ENCODE data around the gene ATP2B3. TPM values are rescaled to one million over a fixed set of nuclear protein-coding genes. Genes with fewer than 3 reads are reported as not detected.

Gene ATP2B3
- total and polyA plus RNA-seq, 9 of the 15 experiments (the other 6 are each of a cell fraction or from before 2014, with no cell fraction given), result 0.04 TPM; not detected in 8

DNA sequence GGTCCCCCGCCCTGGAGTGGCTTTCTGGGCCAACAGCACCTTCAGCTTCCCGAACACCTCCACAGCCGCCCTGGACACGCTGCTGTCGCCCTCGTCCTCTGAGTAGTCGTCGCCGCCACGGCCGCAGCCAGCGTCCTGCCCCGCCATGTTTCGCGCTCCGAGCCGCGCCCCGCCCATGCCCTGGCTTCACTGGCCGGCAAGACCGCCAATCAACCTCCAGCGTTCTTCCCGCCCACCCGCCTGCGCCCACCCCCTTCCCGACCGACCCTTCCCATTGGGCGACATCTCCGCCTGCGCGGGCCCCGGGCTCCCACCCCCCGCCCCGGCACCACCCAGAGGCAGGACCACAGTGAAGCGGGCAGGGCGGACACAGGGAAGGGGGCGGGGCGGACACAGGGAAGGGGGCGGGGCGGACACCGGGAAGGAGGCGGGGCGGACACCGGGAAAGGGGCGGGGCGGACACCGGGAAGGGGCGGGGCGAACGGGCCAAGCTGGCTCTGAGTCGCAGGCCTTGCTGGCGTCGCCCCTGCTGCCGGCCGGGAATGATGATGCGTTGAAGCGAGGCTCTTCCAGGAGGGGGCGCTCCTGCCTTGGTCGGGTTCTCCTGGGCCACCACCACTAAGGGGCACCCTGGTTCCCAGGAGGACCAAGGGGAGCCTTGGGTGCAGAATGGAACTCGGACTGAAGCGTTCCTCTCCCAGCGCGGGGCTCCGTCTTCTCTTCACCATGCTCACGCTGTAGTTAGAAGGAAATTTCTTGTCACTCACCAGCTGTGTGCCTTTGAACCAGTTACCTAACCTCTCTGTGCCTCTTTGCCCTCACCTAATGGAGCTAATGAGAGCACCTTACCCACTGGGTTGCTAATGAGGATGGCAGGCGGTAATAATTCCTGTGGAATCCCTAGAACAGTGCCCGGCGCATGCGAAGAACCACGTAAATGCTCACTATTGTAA lies 46.8 kb upstream of the ATP2B3 start, which contains the start of gene HAUS7 (continued):
- TF ChIP-seq SAP30 (IDR thresholded peaks at IDR 0.05; ENCODE audit: borderline replicate concordance, insufficient read depth, low read depth, low read length, poor library complexity, severe bottlenecking), result no peak

DNA sequence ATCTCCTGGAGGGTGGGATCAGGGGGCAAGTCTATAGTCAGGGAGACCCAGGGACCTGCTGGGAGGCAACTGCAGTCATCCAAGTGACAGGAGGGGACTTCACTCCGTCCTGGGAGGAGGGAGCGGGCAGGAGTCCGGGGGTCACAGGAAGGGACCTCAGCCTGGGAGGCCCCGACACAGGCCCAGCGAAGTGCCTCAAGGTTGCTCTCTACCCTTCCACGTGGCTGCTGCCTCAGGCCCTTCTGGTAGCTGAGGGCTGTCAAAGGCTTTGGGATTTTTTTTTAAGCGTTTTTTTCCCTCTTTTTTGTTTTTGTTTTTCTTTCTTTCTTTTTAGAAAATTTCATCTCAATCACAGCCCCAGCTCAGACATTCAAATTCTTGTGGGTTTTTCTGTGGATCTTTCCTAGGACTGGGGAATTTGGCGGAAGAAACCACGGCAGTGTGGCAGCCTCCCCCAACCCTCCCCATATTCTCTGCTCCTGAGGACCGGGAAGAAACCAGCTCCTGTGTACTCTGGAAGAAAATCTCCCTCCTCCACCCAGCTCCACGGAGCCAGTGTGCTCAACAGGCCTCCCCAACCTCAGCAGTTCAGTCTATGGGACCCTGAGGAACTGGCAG lies 45.7 kb upstream of the ATP2B3 start:
- H3K9me1 ChIP-seq (ENCODE audit: control insufficient read depth, insufficient read depth, low read length), result no peaks in the 10 kb centered on the region
- ChIA-PET POLR2A (no interaction called here), CTCF (ENCODE audit: low intra/inter-chr PET ratio) (interaction anchor here (0.9 to 1.7 kb wide), 2 partner anchors 35 to 513 kb away, joined by 6 to 9 read pairs; no protein-coding TSS in a partner anchor)
- no peak for DNase-seq (ENCODE audit: extremely low read depth in 1 of 4, low spot score in 3 of 4)
- H4K20me1 ChIP-seq (replicated peaks; ENCODE audit: control insufficient read depth, insufficient read depth, low read length), result no peaks in the 10 kb centered on the region
- H2AFZ ChIP-seq (ENCODE audit: low read depth, low read length), result 0 out of 2 replicates have a peak overlapping the region, but pooled peaks have one; percentile 72
- WGBS (ENCODE audit: insufficient coverage, low coverage, missing lambda C conversion rate), result 29% methylated on average over 6 of the region's 11 CpGs
- no peak overlapping the region for H3K4me3 ChIP-seq
- no peak for FAIRE-seq
- intact Hi-C loops (cut with micrococcal nuclease) (loop anchor here (5.0 kb wide), 1 partner anchor 36 kb away; no protein-coding TSS in a partner anchor), in situ Hi-C loops (cut with MboI) (no loop called here)
- no peak overlapping the region for H3K27ac ChIP-seq (ENCODE audit: extremely low read depth, low read depth, low read length)
- H3K27me3 ChIP-seq (ENCODE audit: control insufficient read depth in 2 of 2, insufficient read depth in 2 of 2, low read length in 2 of 2), result no peaks in the 10 kb centered on the region
- H3K36me3 ChIP-seq (ENCODE audit: control insufficient read depth, insufficient read depth, low read length), result peaks cover 23% of the 10 kb centered on the region; the same call in 2 of the 3 replicates
- H3K4me2 ChIP-seq (ENCODE audit: insufficient read depth, low read length), result no peak overlapping the region
- peaks cover 29% of the 10 kb centered on the region for H3K79me2 ChIP-seq (ENCODE audit: control insufficient read depth, insufficient read depth, low read length)
- H3K9me3 ChIP-seq (replicated peaks; ENCODE audit: control insufficient read depth, insufficient read depth, low read depth, low read length), result no peaks in the 10 kb centered on the region
- no TSS peak for BruUV-seq (replicated peaks)
- peaks cover 4 to 58% of the 10 kb centered on the region in 2 experiments; a peak in 4 of 5 replicates for H3K4me1 ChIP-seq (replicated peaks in 1 of 2; ENCODE audit: control insufficient read depth in 2 of 2, insufficient read depth in 2 of 2, low read length in 2 of 2)
- TF ChIP-seq CTBP1 (IDR thresholded peaks at IDR 0.05; ENCODE audit: borderline replicate concordance), result no peak
- TF ChIP-seq CXXC5 (CRISPR knock-in tag; IDR thresholded peaks at IDR 0.05), result no peak
- TF ChIP-seq NRF1 (conservative IDR thresholded peaks at IDR 0.05 in 1 of 2, IDR thresholded peaks at IDR 0.05 in 1 of 2), result no peak
- no peak for TF ChIP-seq RNF2 (IDR thresholded peaks at IDR 0.05)
- TF ChIP-seq TAF15 (IDR thresholded peaks at IDR 0.05; ENCODE audit: low read depth, low read length), result no peak
- TF ChIP-seq, protein P1, sequence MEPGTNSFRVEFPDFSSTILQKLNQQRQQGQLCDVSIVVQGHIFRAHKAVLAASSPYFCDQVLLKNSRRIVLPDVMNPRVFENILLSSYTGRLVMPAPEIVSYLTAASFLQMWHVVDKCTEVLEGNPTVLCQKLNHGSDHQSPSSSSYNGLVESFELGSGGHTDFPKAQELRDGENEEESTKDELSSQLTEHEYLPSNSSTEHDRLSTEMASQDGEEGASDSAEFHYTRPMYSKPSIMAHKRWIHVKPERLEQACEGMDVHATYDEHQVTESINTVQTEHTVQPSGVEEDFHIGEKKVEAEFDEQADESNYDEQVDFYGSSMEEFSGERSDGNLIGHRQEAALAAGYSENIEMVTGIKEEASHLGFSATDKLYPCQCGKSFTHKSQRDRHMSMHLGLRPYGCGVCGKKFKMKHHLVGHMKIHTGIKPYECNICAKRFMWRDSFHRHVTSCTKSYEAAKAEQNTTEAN (CRISPR knock-in tag; IDR thresholded peaks at IDR 0.05), result no peak
- no peak for ATAC-seq
- peak overlapping the region in 1 of 2 experiments; percentile 45; a peak in 1 of 4 replicates for H3K9ac ChIP-seq (ENCODE audit: insufficient read depth in 1 of 2, low read depth in 2 of 2, low read length in 2 of 2)

All from K562 (cell line).